GM18861 (cell line): Measurements from ENCODE around the gene SMIM13.

ENCODE experiments used
- ATAC-seq: cut with Tn5 transposase; IDR thresholded peaks from one replicate; pipeline ENCODE4 v1.9.1; 2021; ENCODE audit not compliant: unreplicated experiment

SMIM13 gene

DNA sequence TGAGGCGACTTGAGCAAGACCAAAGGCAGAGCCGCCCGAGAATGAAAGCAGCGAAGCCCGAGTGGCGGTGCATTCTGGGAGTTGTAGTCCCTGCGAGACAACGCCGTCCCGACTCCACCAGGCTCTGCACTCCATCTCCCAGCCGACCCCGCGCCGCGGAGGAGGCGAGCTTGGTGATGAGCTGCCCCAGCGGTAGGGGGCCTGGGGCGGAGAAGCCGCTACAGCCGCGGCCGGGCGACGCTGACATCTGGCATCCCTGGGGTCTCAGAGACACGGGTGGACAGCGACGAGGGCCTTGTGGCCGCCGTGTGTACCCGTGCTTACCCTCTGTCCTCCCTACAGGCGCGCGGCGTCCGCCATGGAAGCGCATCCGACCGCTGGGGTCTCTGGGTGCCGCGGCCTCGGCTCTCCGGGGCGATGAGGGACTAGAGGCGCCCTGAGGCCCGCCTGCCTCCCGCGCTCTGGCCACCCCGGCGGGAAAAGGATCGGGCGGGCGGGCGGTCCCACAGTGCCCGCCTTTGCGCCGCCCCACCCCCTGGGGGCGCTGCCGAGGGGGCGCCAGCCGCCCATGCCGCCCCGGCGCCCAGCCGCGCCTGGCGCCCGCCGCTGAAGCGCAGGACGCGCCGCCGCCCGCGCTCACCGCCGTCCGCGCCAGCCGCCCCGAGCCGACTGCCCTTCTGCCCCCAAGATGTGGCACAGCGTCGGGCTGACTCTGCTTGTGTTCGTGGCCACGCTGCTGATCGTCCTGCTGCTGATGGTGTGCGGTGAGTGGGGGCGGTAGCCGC lies at the start of gene SMIM13:
Gene SMIM13, plus strand, starts transcription at position 209 of the 785 bp plus-strand sequence. Its CDS starts 480 bp downstream, at position 689.
- peak; percentile 87 for ATAC-seq

DNA sequence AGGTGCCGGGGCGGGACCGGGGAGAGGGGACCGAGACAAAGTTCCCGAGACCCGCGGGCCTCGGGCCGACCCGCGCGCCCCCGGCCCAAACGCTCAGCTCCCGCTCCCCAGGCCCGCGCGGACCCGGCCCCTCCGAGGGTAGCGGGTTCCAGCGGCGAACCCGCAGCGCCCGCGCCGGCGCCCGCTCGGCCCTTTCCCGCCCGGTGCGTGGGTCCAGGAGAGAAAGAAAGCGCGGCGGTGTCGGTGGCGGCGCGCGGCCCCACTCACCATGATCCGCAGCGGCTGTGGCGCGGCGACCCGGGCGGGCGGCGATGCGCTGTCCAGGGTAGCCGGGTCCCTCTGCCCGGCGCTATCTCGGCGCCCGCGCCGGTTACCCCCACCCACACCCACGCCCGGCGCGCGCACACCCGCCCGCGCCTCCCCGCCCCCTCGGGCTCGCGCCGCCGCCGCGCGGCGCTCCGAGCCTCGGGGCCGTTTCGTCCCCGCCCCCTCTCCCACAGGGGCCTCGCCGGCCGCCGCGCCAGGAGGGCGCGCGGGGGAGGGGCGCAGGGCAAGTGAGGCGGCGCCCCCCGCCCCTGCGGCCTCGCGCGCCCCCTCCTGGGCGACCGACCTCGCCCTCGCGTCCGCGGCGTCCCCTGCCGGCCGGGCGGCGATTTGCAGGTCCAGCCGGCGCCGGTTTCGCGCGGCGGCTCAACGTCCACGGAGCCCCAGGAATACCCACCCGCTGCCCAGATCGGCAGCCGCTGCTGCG lies 49.5 kb upstream of the SMIM13 start, which contains the start of gene ELOVL2:
Gene ELOVL2, minus strand, starts transcription at position 345 of the 751 bp plus-strand sequence. Its CDS starts 75 bp downstream, at position 270.
- no peak for ATAC-seq

DNA sequence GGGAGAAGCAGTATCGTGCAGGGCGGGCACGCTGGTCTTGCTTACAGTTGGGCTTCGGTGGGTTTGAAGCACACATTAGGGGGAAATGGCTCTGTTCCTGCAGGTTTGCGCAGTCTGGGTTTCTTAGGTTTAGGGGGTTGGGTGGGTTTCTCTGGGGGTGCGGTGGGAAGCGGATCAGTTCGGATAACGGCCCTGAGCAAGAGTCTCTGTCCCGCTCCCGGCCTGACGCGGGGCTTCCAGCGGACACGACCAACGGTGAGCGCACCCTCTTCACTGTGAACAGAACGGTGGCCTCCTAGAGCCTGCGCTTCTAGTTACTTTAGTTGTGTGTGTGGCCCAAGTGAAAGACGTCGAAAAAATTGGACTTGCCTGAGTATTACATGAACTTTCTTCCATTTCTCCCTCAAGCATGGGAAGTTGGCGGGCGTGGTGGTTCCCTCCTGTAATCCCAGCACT lies 48.9 kb upstream of the SMIM13 start:
- ATAC-seq, result no peak

DNA sequence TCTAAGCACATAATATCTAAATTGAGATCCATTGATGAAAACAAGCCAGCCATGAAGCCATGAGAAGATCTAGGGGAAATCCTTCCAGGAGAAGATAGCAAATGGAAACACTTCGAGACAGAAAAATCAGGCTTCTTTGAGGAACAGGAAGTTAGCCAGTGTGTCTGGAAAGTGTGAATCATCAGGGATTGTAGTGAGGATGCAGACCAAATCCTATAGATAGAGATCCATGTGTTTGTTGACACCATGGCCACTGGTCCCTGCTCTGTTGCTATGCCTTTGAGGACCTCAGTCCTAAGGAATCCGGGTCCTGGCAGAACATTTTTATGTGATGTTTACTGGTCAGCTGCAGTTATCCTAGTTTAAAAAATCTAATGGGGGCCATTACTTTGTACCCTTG lies 42.9 kb upstream of the SMIM13 start:
- ATAC-seq, result no peak

DNA sequence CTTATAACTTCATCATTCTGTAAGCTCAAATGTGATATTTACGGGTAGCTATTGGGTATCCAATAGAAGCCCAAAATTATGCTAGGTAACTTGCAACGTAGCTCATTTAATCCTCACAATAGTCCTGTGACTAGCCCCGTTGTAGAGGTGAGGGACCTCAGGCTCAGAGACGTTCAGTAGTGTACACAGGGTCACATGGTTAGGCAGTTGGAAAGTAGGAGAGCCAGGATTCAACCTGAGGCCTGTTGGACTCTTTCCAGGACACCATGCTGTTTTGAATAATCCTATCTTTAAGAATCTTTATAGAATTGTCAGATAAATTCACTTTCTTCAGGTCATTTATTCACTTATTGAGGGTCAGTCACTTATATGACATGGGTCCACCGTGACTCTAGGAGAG lies 40.3 kb upstream of the SMIM13 start:
- no peak for ATAC-seq

DNA sequence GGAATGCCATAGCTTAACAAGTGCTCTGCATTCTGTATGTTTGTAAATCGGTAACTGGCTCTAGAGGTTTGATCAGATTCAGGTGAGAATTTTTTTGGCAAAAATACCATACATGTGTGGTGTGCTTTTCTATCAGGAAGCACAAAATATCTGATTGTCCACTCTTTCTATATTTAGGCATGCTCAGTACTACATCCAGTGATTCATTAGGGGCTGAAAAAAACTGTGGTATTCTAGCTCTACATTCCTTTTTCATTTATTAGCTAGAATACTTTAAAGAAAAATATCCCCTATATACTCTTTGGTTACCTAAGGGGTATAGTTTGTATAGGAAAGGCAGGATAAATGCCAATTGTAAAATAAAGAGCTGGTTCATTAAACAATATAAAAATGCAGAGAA lies 38.9 kb upstream of the SMIM13 start:
- no peak for ATAC-seq

DNA sequence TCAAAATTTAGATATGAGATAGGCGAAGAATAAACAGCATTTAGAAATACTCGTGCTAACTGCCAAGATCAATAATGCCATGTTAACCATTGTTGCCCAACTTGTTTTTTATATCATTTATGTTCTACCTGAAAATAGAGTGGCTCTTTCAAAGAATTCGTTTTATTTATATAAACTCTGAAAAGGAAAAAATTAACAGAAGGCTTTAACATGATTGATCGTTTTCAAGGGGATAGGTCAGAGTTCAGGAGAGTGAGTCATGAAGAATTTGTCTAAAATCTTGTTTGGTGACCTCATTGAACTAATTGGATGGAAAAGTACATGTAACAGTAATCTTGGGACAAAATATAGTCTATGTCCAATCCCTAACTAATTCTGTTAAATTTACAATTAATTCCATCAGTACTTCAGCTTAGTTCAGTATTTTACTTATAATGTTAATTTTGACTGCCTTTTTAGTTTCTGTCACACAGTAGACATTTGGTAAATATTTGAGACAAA lies 38.5 kb upstream of the SMIM13 start:
- ATAC-seq, result no peak

DNA sequence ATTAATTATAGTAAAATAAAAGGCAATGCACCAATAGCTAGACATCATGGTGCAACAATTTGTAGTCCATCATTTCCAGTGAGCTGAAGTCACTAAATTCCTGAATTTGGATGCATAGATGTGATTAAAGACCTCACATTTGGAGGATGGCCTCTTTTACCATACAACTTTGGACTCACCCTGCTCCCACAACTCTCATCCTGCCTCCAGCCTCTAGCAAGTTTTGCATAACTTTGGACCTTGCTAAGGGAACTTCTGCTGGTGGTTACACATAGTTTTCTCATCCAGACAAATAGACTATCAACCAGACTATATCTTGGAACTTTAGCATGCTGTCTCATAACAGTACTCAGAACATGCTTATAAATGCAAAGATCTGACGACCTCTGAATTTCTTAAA lies 36.8 kb upstream of the SMIM13 start:
- ATAC-seq, result no peak

DNA sequence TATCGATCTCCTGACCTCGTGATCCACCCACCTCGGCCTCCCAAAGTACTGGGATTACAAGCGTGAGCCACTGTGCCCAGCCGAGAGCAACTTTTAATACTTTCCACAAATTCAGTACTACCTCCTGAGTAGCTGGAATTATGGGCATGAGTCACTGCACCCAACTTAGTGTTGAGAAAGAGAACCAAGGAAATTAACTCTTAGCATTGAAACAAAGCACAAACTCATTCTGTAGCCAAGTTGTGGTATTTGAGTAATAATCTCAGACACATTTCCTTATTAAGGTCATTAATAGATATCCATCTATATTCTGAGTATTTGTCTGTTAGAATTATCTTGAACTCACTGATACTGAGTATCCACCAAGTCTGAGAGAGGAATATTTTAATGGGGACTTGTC lies 35.2 kb upstream of the SMIM13 start:
- ATAC-seq, result no peak

DNA sequence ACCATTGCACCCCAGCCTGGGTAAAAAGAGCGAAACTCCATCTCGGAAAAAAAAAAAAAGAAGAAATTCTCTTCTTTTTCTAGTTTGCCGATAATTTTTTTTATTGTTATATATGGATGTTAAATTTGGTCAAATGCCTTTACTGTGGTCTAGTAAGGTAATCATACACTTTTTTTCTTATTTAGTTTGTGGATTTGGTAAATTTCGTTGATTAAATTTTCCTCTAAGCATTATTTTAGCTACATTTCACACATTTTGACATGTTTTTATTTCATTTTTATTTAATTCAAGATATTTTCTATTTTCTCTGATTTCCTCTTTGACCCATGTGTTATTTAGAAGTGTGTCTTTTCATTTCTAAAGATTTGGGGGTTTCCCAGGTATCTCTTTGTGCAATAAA lies 31.6 kb upstream of the SMIM13 start:
- no peak for ATAC-seq

DNA sequence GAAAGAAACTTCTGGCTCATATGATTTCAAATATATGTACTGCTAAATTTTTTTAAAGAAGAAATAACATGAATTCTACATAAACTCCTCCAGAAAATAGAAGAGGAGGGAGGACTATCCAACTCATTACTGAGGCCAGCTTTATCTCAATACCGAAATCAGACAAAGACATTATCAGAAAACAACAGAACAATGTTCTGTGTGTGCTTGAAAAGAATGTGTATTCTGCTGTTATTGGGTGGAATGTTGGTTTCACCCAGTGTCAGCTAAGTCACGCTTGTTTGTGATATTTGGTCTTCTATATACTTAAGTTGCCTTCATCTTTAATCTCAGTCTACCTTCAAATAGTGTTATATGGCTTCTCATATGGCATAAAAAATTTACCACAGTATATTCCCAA lies 30.9 kb upstream of the SMIM13 start:
- ATAC-seq, result no peak

DNA sequence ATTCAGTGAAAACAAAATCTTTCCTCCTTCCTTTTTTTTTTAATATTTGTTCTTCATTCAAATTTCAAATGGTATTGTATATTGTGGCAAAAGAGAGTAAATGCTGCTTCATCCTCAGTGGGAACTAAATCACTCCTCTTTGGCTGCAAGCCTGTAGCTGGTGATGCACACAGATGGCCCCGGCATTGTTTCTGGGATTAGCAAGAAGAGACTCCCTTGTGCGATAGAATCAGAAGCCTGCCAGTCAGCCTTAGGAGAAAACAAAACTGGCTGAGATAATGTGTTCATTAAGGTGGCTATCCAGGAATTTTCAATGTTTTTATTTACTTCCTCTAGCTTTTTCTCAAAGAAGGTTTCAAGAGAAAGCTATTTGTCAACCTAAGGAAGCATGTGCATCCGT lies 28.8 kb upstream of the SMIM13 start:
- no peak for ATAC-seq

DNA sequence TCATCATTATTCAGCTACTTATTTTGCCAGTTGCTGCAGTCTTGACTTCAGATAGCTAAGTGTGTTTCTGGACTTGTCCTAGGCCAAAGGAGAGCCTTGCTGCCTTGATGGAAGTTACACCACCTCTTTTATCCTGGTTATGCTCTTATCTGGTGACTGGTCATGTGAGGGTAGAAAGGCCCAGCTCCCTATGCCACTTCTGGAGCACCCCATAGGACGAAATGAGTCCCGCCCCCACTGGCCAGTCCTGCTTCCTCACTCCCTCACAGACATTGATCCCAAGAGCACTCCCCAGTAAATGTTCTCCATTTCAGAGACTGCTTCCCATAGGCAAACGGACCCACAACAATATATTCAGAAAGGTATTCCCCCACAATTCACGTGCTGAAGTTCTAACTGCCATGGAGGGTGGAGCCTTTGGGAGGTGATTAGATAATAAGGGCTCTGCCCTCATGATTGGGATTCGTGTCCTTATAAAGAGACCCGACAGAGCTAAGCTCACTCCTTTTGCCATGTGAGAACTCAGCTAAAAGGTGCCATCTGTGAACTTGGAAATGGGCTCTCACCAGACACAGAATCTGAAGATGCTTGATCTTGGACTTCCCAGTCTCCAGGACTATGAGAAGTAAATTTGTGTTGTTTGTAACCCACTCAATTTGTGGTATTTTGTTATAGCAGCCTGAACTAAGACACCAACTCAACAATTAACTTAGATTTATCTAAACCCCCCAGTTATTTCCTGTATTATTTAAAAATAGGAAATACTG lies 28.0 kb upstream of the SMIM13 start:
- ATAC-seq, result no peak

DNA sequence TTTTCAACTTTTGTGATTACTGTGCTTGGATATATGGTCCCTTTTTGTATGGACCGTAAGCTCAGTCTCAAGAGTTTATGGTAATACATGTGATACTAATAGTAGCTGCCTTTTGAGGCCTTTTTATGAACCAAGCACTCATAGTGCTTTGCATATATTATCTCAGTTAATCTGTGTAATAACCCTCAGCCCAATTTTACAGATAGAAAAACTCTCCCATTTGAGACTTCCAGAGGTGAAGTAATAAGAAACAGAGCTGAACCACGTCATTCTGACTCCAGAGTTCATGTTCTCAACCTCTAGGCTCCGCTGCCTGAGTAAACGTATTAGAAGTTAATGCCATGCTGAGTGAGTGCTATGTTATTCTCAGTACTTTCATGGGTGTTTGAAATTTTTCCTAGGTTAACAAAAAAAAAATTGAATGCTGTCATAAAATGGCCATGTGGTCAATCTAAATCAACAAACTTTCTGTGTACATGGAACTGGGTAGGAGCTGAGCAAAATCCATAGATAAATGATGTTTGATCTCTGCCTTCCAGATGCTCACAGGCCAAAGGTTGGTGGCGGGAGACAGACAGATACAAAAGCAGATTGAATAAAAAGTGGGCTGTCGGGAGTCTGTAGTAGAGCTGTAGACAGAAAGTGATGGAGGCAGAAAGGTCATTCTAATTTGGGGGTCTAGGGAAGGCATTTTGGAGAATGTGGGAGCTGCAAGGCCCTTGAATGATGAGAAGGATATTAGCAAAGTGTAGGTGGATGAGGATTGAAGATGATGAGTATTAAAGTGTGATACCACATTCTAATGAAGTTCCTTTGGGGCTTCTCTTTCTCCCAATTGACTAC lies 26.9 kb upstream of the SMIM13 start:
- ATAC-seq, result no peak

DNA sequence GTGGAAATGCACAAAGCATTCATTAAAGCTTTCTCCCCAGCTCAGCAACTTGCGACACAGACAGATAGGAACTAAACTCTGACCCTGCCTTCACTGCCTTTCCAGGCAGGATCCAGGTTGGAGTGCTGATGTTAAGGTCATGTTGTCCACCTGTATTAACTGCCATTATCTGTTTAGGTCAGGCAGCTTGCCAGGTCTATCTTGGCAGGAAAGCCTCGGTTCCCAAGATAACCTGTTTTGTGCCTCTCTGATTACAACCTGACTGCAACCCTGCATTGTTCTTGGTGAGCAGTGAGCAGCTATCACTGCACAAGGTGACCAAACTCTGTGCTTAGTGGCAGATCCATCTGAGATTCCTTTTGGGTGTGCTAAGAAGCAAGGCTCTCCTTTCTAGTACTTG lies 26.3 kb upstream of the SMIM13 start:
- ATAC-seq, result no peak

DNA sequence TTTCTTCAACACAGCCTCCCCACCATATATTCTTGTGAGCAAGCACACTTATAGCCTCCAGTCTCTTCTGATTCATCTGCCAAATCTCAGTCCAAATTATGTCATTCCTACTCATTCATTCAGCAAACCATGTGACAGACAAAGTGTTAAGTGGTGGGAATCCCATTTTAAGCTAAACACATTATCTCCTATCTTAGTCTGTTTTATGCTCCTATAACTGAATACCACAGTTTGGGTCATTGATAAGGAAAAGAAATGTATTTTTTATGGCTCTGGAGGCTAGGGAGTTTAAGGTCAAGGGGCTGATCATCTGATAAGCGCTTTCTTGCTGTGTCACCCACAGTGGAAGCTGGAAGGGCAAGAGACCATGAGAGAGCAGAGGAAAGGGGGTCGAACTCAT lies 23.9 kb upstream of the SMIM13 start:
- ATAC-seq, result no peak

DNA sequence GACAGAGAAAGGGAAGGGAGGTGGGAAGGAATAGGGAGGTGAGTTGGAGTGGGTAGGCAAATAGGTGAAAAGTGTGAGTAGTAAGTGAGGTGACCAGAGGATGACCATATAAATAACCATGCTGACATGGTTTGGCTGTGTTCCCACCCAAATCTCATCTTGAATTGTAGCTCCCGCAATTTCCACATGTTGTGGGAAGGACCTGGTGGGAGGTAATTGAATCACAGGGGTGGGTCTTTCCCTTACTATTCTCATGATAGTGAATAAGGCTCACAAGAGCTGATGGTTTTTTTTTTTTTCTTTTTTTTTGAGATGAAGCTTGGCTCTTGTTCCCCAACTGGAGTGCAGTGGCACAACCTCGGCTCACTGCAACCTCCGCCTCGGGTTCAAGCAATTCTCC lies 21.5 kb upstream of the SMIM13 start:
- no peak for ATAC-seq

DNA sequence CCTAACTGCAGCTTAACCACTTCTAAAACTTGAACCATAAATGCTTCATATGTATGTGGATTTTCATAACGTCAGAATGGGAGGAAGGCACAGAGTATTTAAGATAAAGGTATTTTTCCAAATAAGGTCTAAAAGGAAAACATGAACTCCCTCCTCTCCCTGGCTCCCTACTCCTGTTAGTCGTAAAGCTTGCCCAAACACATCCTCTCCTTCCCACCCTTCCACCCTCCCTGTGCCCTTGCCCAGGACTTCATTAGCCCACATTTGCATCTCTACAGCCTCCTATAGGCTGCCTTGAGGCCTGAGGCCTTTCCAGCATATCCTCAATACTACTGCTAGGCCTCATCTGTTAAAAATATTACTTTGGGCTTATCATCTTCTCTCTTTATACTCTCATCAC lies 17.1 kb upstream of the SMIM13 start:
- no peak for ATAC-seq

DNA sequence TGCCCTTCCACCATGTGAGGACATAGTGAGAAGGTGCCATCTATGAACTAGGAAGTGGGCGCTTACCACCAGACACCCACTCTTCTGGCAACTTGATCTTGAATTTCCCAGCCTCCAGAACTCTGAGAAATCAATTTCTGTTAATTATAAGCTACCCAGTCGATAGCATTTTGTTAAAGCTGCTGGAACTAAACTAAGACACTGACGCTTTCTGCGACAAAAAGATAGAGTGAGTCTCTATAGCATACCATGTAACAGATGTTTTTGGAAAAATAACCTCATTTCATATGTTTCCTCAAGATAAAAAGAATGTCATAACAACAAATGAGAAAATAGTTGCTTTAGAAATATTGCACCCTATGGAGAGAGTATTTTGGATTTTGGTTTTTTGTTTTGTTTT lies 15.4 kb upstream of the SMIM13 start:
- ATAC-seq, result no peak

DNA sequence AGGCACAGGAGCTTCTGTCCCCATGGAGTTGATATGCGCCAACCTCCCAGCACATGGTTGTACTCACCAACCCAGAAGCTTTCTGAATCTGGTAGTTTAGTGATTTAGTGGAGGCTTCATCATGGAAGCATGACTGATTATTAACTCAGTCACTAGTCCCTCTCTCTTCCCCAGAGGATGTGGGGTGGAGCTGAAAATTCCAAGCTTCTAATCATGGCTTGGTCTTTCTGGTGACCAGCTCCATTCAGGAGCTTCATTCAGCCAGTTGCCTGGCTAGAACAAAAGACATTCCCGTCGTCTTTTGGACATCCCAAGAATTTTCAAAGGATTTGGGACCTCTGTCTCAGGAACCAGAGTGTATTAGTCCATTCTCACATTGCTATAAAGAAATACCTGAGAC lies 13.3 kb upstream of the SMIM13 start:
- no peak for ATAC-seq
